PC-9 (cell line): ENCODE measurements around the gene DISC1. TPM values are rescaled to one million over a fixed set of nuclear protein-coding genes. Genes with fewer than 3 reads are reported as not detected.

Experiments used
- BruUV-seq: library from RNA; stranded (reverse); fragments of 400-500 nt; replicated peaks from 2 replicates; lab custom pipeline; 2021; lab: Mats Ljungman, UMichigan
- CTCF ChIA-PET: fragments of 300-600 bp; sonication (Branson Sonifier 250); formaldehyde crosslinking; loops from one replicate; lab custom pipeline; 2022; ENCODE audit warnings: antibody characterized with exemption; lab: Charles Lee
- POLR2A ChIA-PET: fragments of 300-600 bp; sonication (Branson Sonifier 250); formaldehyde crosslinking; loops from one replicate; lab custom pipeline; 2022; ENCODE audit warnings: antibody characterized with exemption; ENCODE audit not compliant: unreplicated experiment; lab: Charles Lee
- DNase-seq, 2 experiments: peaks; one replicate each; pipeline versions ENCODE4 v3.0.0 to v3.0.0-alpha.2; 2015 to 2022; ENCODE audit warnings: mixed read lengths in 1 of 2
- H2AFZ ChIP-seq: fragments of 200-600 bp; sonication (generic); 2 replicates; pipeline ENCODE4 v1.8.1; 2017; ENCODE audit warnings: antibody characterized with exemption
- H3F3A ChIP-seq: fragments of 200-600 bp; sonication (generic); 2 replicates; pipeline ENCODE4 v1.8.1; 2017; ENCODE audit warnings: antibody characterized with exemption, mild to moderate bottlenecking, low read depth; ENCODE audit not compliant: insufficient read depth
- H3K27ac ChIP-seq: fragments of 200-600 bp; sonication (generic); 2 replicates; pipeline ENCODE4 v1.6.1; 2016; ENCODE audit warnings: mixed run types
- H3K27me3 ChIP-seq: fragments of 200-600 bp; sonication (generic); 2 replicates; pipeline ENCODE4 v1.6.1; 2016; ENCODE audit warnings: low read depth, mixed run types; ENCODE audit not compliant: insufficient read depth
- H3K36me3 ChIP-seq: fragments of 200-600 bp; sonication (generic); 2 replicates; pipeline ENCODE4 v1.6.1; 2016; ENCODE audit warnings: low read depth, mixed run types
- H3K4me1 ChIP-seq: fragments of 200-600 bp; sonication (generic); replicated peaks from 2 replicates; pipeline ENCODE4 v1.6.1; 2016; ENCODE audit warnings: mixed run types; ENCODE audit not compliant: insufficient read depth
- H3K4me2 ChIP-seq: fragments of 200-600 bp; sonication (generic); 2 replicates; pipeline ENCODE4 v1.6.1; 2017; ENCODE audit warnings: mixed run types
- H3K4me3 ChIP-seq: fragments of 200-600 bp; sonication (generic); 2 replicates; pipeline ENCODE4 v1.6.1; 2016; ENCODE audit warnings: mixed run types
- H3K79me2 ChIP-seq: fragments of 200-600 bp; sonication (generic); 2 replicates; pipeline ENCODE4 v1.6.1; 2017; ENCODE audit warnings: low read depth, mixed run types
- H3K9me2 ChIP-seq: fragments of 200-600 bp; sonication (generic); 2 replicates; pipeline ENCODE4 v1.8.1; 2017; ENCODE audit warnings: mild to moderate bottlenecking; ENCODE audit not compliant: insufficient read depth
- H3K9me3 ChIP-seq: fragments of 200-600 bp; sonication (generic); 2 replicates; pipeline ENCODE4 v1.8.1; 2016; ENCODE audit warnings: low read depth; ENCODE audit not compliant: insufficient read depth
- H4K20me1 ChIP-seq: fragments of 200-600 bp; sonication (generic); 2 replicates; pipeline ENCODE4 v1.8.1; 2017; ENCODE audit not compliant: insufficient read depth
- CTCF ChIP-seq: fragments of 200-600 bp; sonication (generic); conservative IDR thresholded peaks from 2 replicates; pipeline ENCODE4 v1.6.1; 2017; ENCODE audit warnings: mixed run types, antibody characterized with exemption, mild to moderate bottlenecking, moderate library complexity
- EZH2 ChIP-seq: fragments of 200-600 bp; sonication (generic); IDR thresholded peaks from 2 replicates; pipeline ENCODE4 v1.8.0; 2017; ENCODE audit warnings: antibody characterized with exemption, low read depth
- intact Hi-C: fragments of 100-400 bp; cut with micrococcal nuclease; formaldehyde crosslinking; loops from one replicate; pipeline ENCODE4 v1.10.0; 2022; ENCODE audit not compliant: unreplicated experiment
- total RNA-seq: library from RNA; stranded (reverse); gene quantifications from 2 replicates; pipeline ENCODE4 v1.2.3, GENCODE V29; 2021

Gene DISC1
- total RNA-seq, 1 experiment from 2014 or later: 7.4 TPM

- intact Hi-C loops: no loop called here
- Histone ChIP-seq H3K9me2 (no peaks in the 10 kb centered on the region; the same call in 1 of the 2 replicates), H3F3A (no peaks in the 10 kb centered on the region), H3K9me3 (no peaks in the 10 kb centered on the region), H3K27me3 (peaks cover 49% of the 10 kb centered on the region), H2AFZ (no peak overlapping the region), H3K4me1 (no peaks in the 10 kb centered on the region), H3K79me2 (no peaks in the 10 kb centered on the region), H3K36me3 (no peaks in the 10 kb centered on the region), H4K20me1 (no peaks in the 10 kb centered on the region), H3K4me3 (no peak overlapping the region), H3K27ac (no peak overlapping the region), H3K4me2 (no peak overlapping the region)
- no TSS peak for BruUV-seq
- CTCF ChIA-PET: no interaction called here
- TF ChIP-seq EZH2 (no peak), CTCF (no peak)
- no peak for DNase-seq
- POLR2A ChIA-PET: no interaction called here
Measured at GRCh38 chr1:232057896-232058274, 431.3 kb downstream of the DISC1 start.

- Histone ChIP-seq H3K4me2 (no peak overlapping the region), H3K36me3 (no peaks in the 10 kb centered on the region), H3K4me3 (no peak overlapping the region), H3K9me3 (no peaks in the 10 kb centered on the region), H3K9me2 (no peaks in the 10 kb centered on the region; the same call in 1 of the 2 replicates), H3F3A (no peaks in the 10 kb centered on the region), H4K20me1 (no peaks in the 10 kb centered on the region), H2AFZ (no peak overlapping the region), H3K4me1 (no peaks in the 10 kb centered on the region), H3K79me2 (no peaks in the 10 kb centered on the region), H3K27me3 (peaks cover 53% of the 10 kb centered on the region), H3K27ac (no peak overlapping the region)
- no peak for DNase-seq
- intact Hi-C loops: no loop called here
- TF ChIP-seq CTCF (no peak), EZH2 (no peak)
- ChIA-PET POLR2A (no interaction called here), CTCF (no interaction called here)
- no TSS peak for BruUV-seq
Measured at GRCh38 chr1:232059726-232060374, 433.3 kb downstream of the DISC1 start.

GRCh38 chr1:232062967-232063366, 436.4 kb downstream of the DISC1 start:
- Histone ChIP-seq H3K9me3 (no peaks in the 10 kb centered on the region), H3K27me3 (peaks cover 44% of the 10 kb centered on the region), H3K27ac (no peak overlapping the region), H3K79me2 (no peaks in the 10 kb centered on the region), H3K4me3 (no peak overlapping the region), H2AFZ (no peak overlapping the region), H3K9me2 (no peaks in the 10 kb centered on the region), H3K4me1 (no peaks in the 10 kb centered on the region), H4K20me1 (no peaks in the 10 kb centered on the region), H3F3A (no peaks in the 10 kb centered on the region), H3K36me3 (no peaks in the 10 kb centered on the region), H3K4me2 (no peak overlapping the region)
- intact Hi-C loops: no loop called here
- TF ChIP-seq CTCF: no peak
- TF ChIP-seq EZH2: no peak
- no peak for DNase-seq
- ChIA-PET POLR2A (no interaction called here), CTCF (no interaction called here)
- BruUV-seq: no TSS peak
